HG02798 (cell line): ENCODE measurements around the gene HNF4A.
"Not testable (repeated sequence)": the region's sequence is repeated elsewhere in the genome, so short reads cannot be mapped to it uniquely, and the experiment has no call there.

ENCODE experiments used
- ATAC-seq: cut with Tn5 transposase; IDR thresholded peaks from one replicate; pipeline ENCODE4 v1.9.1; 2021; ENCODE audit warnings: mild to moderate bottlenecking; ENCODE audit not compliant: unreplicated experiment, poor library complexity

Gene HNF4A

GRCh38 chr20:44355498-44356352, at the start of gene HNF4A:
Gene HNF4A, plus strand, starts transcription at chr20:44355699. Its CDS starts 106 bp downstream, at chr20:44355805.
- ATAC-seq: no peak

GRCh38 chr20:44306927-44307326, 48.6 kb upstream of the HNF4A start:
- ATAC-seq: no peak

GRCh38 chr20:44309763-44310663, 45.5 kb upstream of the HNF4A start:
- peak; percentile 2 for ATAC-seq

- peak; percentile 94 for ATAC-seq
Measured at GRCh38 chr20:44310664-44311639, 44.5 kb upstream of the HNF4A start, which contains the start of gene FITM2. Gene FITM2, minus strand, starts transcription at chr20:44311202. Its CDS starts 54 bp downstream, at chr20:44311148.

GRCh38 chr20:44314870-44315269, 40.6 kb upstream of the HNF4A start:
- no peak for ATAC-seq

- ATAC-seq: no peak
Measured at GRCh38 chr20:44319839-44320422, 35.6 kb upstream of the HNF4A start.

GRCh38 chr20:44324343-44324742, 31.2 kb upstream of the HNF4A start:
- no peak for ATAC-seq

GRCh38 chr20:44326391-44327159, 28.9 kb upstream of the HNF4A start:
- ATAC-seq: no peak

- ATAC-seq: not testable (repeated sequence)
Measured at GRCh38 chr20:44327748-44328147, 27.8 kb upstream of the HNF4A start.

GRCh38 chr20:44328428-44328827, 27.1 kb upstream of the HNF4A start:
- ATAC-seq: no peak

- no peak for ATAC-seq
Measured at GRCh38 chr20:44331201-44331600, 24.3 kb upstream of the HNF4A start.

GRCh38 chr20:44334306-44334705, 21.2 kb upstream of the HNF4A start:
- no peak for ATAC-seq

GRCh38 chr20:44334709-44335108, 20.8 kb upstream of the HNF4A start:
- ATAC-seq: no peak

GRCh38 chr20:44335675-44336074, 19.8 kb upstream of the HNF4A start:
- ATAC-seq: no peak

GRCh38 chr20:44336086-44336485, 19.4 kb upstream of the HNF4A start:
- no peak for ATAC-seq

- ATAC-seq: no peak
Measured at GRCh38 chr20:44336725-44337380, 18.6 kb upstream of the HNF4A start, which contains the start of gene R3HDML. Gene R3HDML, plus strand, starts transcription at chr20:44337043. Its CDS starts 115 bp downstream, at chr20:44337158.

- ATAC-seq: no peak
Measured at GRCh38 chr20:44342248-44342647, 13.3 kb upstream of the HNF4A start.

- no peak for ATAC-seq
Measured at GRCh38 chr20:44343162-44343675, 12.3 kb upstream of the HNF4A start.
